ENCODE measurements around the gene ZNF839.

The ZNF839 gene

GRCh38 chr14:102371361-102371760 is 51.8 kb downstream of the ZNF839 start:
- Histone ChIP-seq H3K9me2 (replicated peaks; ENCODE audit: insufficient read depth, low read length) (no peaks in the 10 kb centered on the region), H3K27ac (ENCODE audit: low read length) (no peak overlapping the region), H3F3A (ENCODE audit: insufficient read depth, low read length) (no peaks in the 10 kb centered on the region), H3K9ac (ENCODE audit: low read length) (no peak overlapping the region), H3K27me3 (replicated peaks; ENCODE audit: insufficient read depth, low read length) (no peaks in the 10 kb centered on the region), H3K36me3 (replicated peaks; ENCODE audit: insufficient read depth, low read length) (no peaks in the 10 kb centered on the region), H4K20me1 (ENCODE audit: insufficient read depth, low read length) (no peaks in the 10 kb centered on the region), H3K4me3 (ENCODE audit: low read length) (no peak overlapping the region), H2AFZ (ENCODE audit: low read length) (no peak overlapping the region), H3K4me2 (ENCODE audit: low read depth, low read length) (no peak overlapping the region), H3K4me1 (ENCODE audit: low read length) (no peaks in the 10 kb centered on the region), H3K79me2 (ENCODE audit: low read length) (no peaks in the 10 kb centered on the region), H3K9me3 (replicated peaks; ENCODE audit: insufficient read depth, low read length) (no peaks in the 10 kb centered on the region)
- no peak for DNase-seq
- TF ChIP-seq EZH2 (optimal IDR thresholded peaks at IDR 0.05; ENCODE audit: low read depth, low read length) (no peak), EZH2phosphoT487 (IDR thresholded peaks at IDR 0.05; ENCODE audit: low read length) (no peak), CTCF (IDR thresholded peaks at IDR 0.05; ENCODE audit: low read length) (no peak)

GRCh38 chr14:102373110-102373509 is 53.6 kb downstream of the ZNF839 start:
- TF ChIP-seq EZH2phosphoT487 (IDR thresholded peaks at IDR 0.05; ENCODE audit: low read length) (no peak), EZH2 (optimal IDR thresholded peaks at IDR 0.05; ENCODE audit: low read depth, low read length) (no peak), CTCF (IDR thresholded peaks at IDR 0.05; ENCODE audit: low read length) (no peak)
- Histone ChIP-seq H3K4me3 (ENCODE audit: low read length) (no peak overlapping the region), H3K36me3 (replicated peaks; ENCODE audit: insufficient read depth, low read length) (no peaks in the 10 kb centered on the region), H3K79me2 (ENCODE audit: low read length) (no peaks in the 10 kb centered on the region), H3K9me3 (replicated peaks; ENCODE audit: insufficient read depth, low read length) (no peaks in the 10 kb centered on the region), H3K27ac (ENCODE audit: low read length) (peak overlapping the region; percentile 37; the same call in 1 of the 2 replicates), H2AFZ (ENCODE audit: low read length) (no peak overlapping the region), H3F3A (ENCODE audit: insufficient read depth, low read length) (no peaks in the 10 kb centered on the region), H3K27me3 (replicated peaks; ENCODE audit: insufficient read depth, low read length) (no peaks in the 10 kb centered on the region), H3K4me2 (ENCODE audit: low read depth, low read length) (no peak overlapping the region), H4K20me1 (ENCODE audit: insufficient read depth, low read length) (no peaks in the 10 kb centered on the region), H3K4me1 (ENCODE audit: low read length) (no peaks in the 10 kb centered on the region), H3K9me2 (replicated peaks; ENCODE audit: insufficient read depth, low read length) (no peaks in the 10 kb centered on the region), H3K9ac (ENCODE audit: low read length) (no peak overlapping the region)
- peak; percentile 27 for DNase-seq

GRCh38 chr14:102374264-102374663 is 54.7 kb downstream of the ZNF839 start:
- Histone ChIP-seq H3K4me3 (ENCODE audit: low read length) (no peak overlapping the region), H3K4me2 (ENCODE audit: low read depth, low read length) (no peak overlapping the region), H3K79me2 (ENCODE audit: low read length) (no peaks in the 10 kb centered on the region), H3K9ac (ENCODE audit: low read length) (no peak overlapping the region), H3K27me3 (replicated peaks; ENCODE audit: insufficient read depth, low read length) (no peaks in the 10 kb centered on the region), H3K9me2 (replicated peaks; ENCODE audit: insufficient read depth, low read length) (no peaks in the 10 kb centered on the region), H3K36me3 (replicated peaks; ENCODE audit: insufficient read depth, low read length) (no peaks in the 10 kb centered on the region), H3K9me3 (replicated peaks; ENCODE audit: insufficient read depth, low read length) (no peaks in the 10 kb centered on the region), H3K4me1 (ENCODE audit: low read length) (no peaks in the 10 kb centered on the region), H3K27ac (ENCODE audit: low read length) (no peak overlapping the region), H4K20me1 (ENCODE audit: insufficient read depth, low read length) (no peaks in the 10 kb centered on the region), H2AFZ (ENCODE audit: low read length) (no peak overlapping the region), H3F3A (ENCODE audit: insufficient read depth, low read length) (no peaks in the 10 kb centered on the region)
- TF ChIP-seq EZH2 (optimal IDR thresholded peaks at IDR 0.05; ENCODE audit: low read depth, low read length) (no peak), CTCF (IDR thresholded peaks at IDR 0.05; ENCODE audit: low read length) (no peak), EZH2phosphoT487 (IDR thresholded peaks at IDR 0.05; ENCODE audit: low read length) (no peak)
- DNase-seq: no peak
